AG20443 (cell line): ENCODE measurements around the gene MRNIP.
"Not testable (repeated sequence)": the region's sequence is repeated elsewhere in the genome, so short reads cannot be mapped to it uniquely, and the experiment has no call there.

ENCODE experiments used
- DNase-seq: peaks from one replicate; pipeline ENCODE4 v3.0.0; 2012; ENCODE audit warnings: low spot score, mixed read lengths

Gene MRNIP

GRCh38 chr5:179792612-179793467 lies 65.8 kb downstream of the MRNIP start:
- no peak for DNase-seq

GRCh38 chr5:179791881-179792611 lies 66.6 kb downstream of the MRNIP start:
- DNase-seq: no peak

- DNase-seq: not testable (repeated sequence)
Measured at GRCh38 chr5:179789278-179789677, 69.3 kb downstream of the MRNIP start.

GRCh38 chr5:179788193-179788854 lies 70.3 kb downstream of the MRNIP start:
- DNase-seq: no peak
